IMR-90 (cell line): ENCODE results near the gene GRM4. TPM values are rescaled to one million over a fixed set of nuclear protein-coding genes. Genes with fewer than 3 reads are reported as not detected.

Experiments used
- ATAC-seq: fragments of 200-7000 bp; cut with Tn5 transposase; 2 replicates; pipeline ENCODE4 v1.9.1; 2020; ENCODE audit warnings: low read depth, mild to moderate bottlenecking, moderate library complexity
- BruUV-seq: library from RNA; stranded (reverse); fragments of 400-500 nt; replicated peaks from 2 replicates; lab custom pipeline; 2021; lab: Mats Ljungman, UMichigan
- CTCF ChIA-PET: fragments of 300-600 bp; formaldehyde crosslinking; extraction: SDS; loops from one replicate; lab custom pipeline; 2021; ENCODE audit warnings: antibody characterized with exemption; lab: Yijun Ruan, JAX
- POLR2A ChIA-PET: fragments of 300-600 bp; sonication (Branson Sonifier 250); formaldehyde crosslinking; loops from one replicate; lab custom pipeline; 2022; ENCODE audit warnings: antibody characterized with exemption; ENCODE audit not compliant: unreplicated experiment; lab: Charles Lee
- DNase-seq: peaks from one replicate; pipeline ENCODE4 v3.0.0; 2013
- H2AFZ ChIP-seq: replicated peaks from 2 replicates; pipeline ENCODE3; 2013; ENCODE audit warnings: low read length, mild to moderate bottlenecking; ENCODE audit not compliant: poor library complexity
- H2AK5ac ChIP-seq: 2 replicates; pipeline ENCODE4 v1.6.1; 2013; ENCODE audit warnings: low read depth, low read length, inconsistent platforms
- H2AK9ac ChIP-seq: replicated peaks from 2 replicates; pipeline ENCODE3; 2013; ENCODE audit warnings: mild to moderate bottlenecking, low read depth, low read length, moderate library complexity; ENCODE audit not compliant: poor library complexity
- H2BK120ac ChIP-seq: 2 replicates; pipeline ENCODE4 v1.6.1; 2013; ENCODE audit warnings: low read depth, low read length, inconsistent platforms
- H2BK15ac ChIP-seq: 3 replicates; pipeline ENCODE4 v1.6.1; 2013; ENCODE audit warnings: low read depth, low read length, inconsistent platforms
- H2BK20ac ChIP-seq: 2 replicates; pipeline ENCODE4 v1.6.1; 2013; ENCODE audit warnings: low read depth, mild to moderate bottlenecking, inconsistent platforms, low read length, moderate library complexity
- H2BK5ac ChIP-seq: 2 replicates; pipeline ENCODE4 v1.6.1; 2013; ENCODE audit warnings: mild to moderate bottlenecking, low read depth, low read length, inconsistent platforms; ENCODE audit not compliant: poor library complexity, severe bottlenecking
- H3K14ac ChIP-seq: replicated peaks from 2 replicates; pipeline ENCODE4 v1.6.1; 2013; ENCODE audit warnings: low read depth, low read length, inconsistent platforms
- H3K18ac ChIP-seq: 2 replicates; pipeline ENCODE4 v1.6.1; 2013; ENCODE audit warnings: low read depth, low read length, control low read depth
- H3K23ac ChIP-seq: 2 replicates; pipeline ENCODE4 v1.6.1; 2013; ENCODE audit warnings: low read depth, low read length, inconsistent platforms
- H3K27ac ChIP-seq: 2 replicates; pipeline ENCODE4 v1.5.1; 2013; ENCODE audit warnings: mild to moderate bottlenecking, control low read depth, low read length; ENCODE audit not compliant: insufficient read depth
- H3K27me3 ChIP-seq: 2 replicates; pipeline ENCODE4 v1.6.1; 2013; ENCODE audit warnings: low read length; ENCODE audit not compliant: control insufficient read depth, insufficient read depth
- H3K36me3 ChIP-seq: 2 replicates; pipeline ENCODE4 v1.6.1; 2013; ENCODE audit warnings: low read length, mixed read lengths; ENCODE audit not compliant: control insufficient read depth, insufficient read depth
- H3K4ac ChIP-seq: 2 replicates; pipeline ENCODE4 v1.6.1; 2013; ENCODE audit warnings: low read depth, low read length, inconsistent platforms
- H3K4me1 ChIP-seq: 2 replicates; pipeline ENCODE4 v1.6.1; 2013; ENCODE audit warnings: low read length, mixed read lengths; ENCODE audit not compliant: control insufficient read depth, insufficient read depth
- H3K4me2 ChIP-seq: 2 replicates; pipeline ENCODE4 v1.6.1; 2013; ENCODE audit warnings: low read depth, mild to moderate bottlenecking, control low read depth, low read length, moderate library complexity
- H3K4me3 ChIP-seq: 2 replicates; pipeline ENCODE4 v1.5.1; 2013; ENCODE audit warnings: low read depth, mild to moderate bottlenecking, control low read depth, low read length, moderate library complexity; ENCODE audit not compliant: insufficient read depth
- H3K56ac ChIP-seq: 2 replicates; pipeline ENCODE4 v1.6.1; 2013; ENCODE audit warnings: low read length, inconsistent platforms; ENCODE audit not compliant: insufficient read depth; ENCODE audit errors: extremely low read depth
- H3K79me1 ChIP-seq, 2 experiments: 2 replicates each; pipeline ENCODE4 v1.6.1; 2013; ENCODE audit warnings: low read length in 2 of 2, inconsistent platforms in 1 of 2, low read depth in 1 of 2
- H3K9ac ChIP-seq: 2 replicates; pipeline ENCODE4 v1.6.1; 2013; ENCODE audit warnings: low read depth, low read length, control low read depth
- H3K9me1 ChIP-seq: 2 replicates; pipeline ENCODE4 v1.6.1; 2013; ENCODE audit warnings: low read length, inconsistent platforms; ENCODE audit not compliant: insufficient read depth
- H3K9me3 ChIP-seq: 2 replicates; pipeline ENCODE4 v1.6.1; 2013; ENCODE audit warnings: low read length; ENCODE audit not compliant: control insufficient read depth, insufficient read depth
- H4K20me1 ChIP-seq: 2 replicates; pipeline ENCODE4 v1.6.1; 2013; ENCODE audit warnings: low read length, inconsistent platforms; ENCODE audit not compliant: insufficient read depth
- H4K5ac ChIP-seq: 2 replicates; pipeline ENCODE4 v1.6.1; 2013; ENCODE audit warnings: mild to moderate bottlenecking, low read depth, low read length, control low read depth
- H4K8ac ChIP-seq, 2 experiments: 2 replicates each; pipeline ENCODE4 v1.6.1; 2013; ENCODE audit warnings: low read depth in 2 of 2, low read length in 2 of 2, control low read depth in 1 of 2, inconsistent platforms in 1 of 2
- H4K91ac ChIP-seq: 2 replicates; pipeline ENCODE4 v1.6.1; 2013; ENCODE audit warnings: low read depth, low read length, inconsistent platforms; ENCODE audit not compliant: insufficient read depth
- BHLHE40 ChIP-seq: fragments of 150-350 bp; IDR thresholded peaks from 2 replicates; pipeline ENCODE4 v1.6.1; 2016; ENCODE audit warnings: mild to moderate bottlenecking, low read depth, low read length
- CEBPB ChIP-seq: IDR thresholded peaks from 2 replicates; pipeline ENCODE4 v1.6.1; 2012; ENCODE audit warnings: low read depth, low read length, improper control_type of control experiment
- CHD1 ChIP-seq: IDR thresholded peaks from 2 replicates; pipeline ENCODE4 v1.6.1; 2012; ENCODE audit warnings: low read depth, low read length, improper control_type of control experiment
- CTCF ChIP-seq: conservative IDR thresholded peaks from 2 replicates; pipeline ENCODE4 v1.5.1; 2012; ENCODE audit warnings: mild to moderate bottlenecking, low read depth, low read length, improper control_type of control experiment
- ELK1 ChIP-seq: fragments of 150-350 bp; IDR thresholded peaks from 2 replicates; pipeline ENCODE4 v1.6.1; 2016; ENCODE audit warnings: low read depth, mild to moderate bottlenecking, low read length, moderate library complexity, borderline replicate concordance
- FOS ChIP-seq: fragments of 150-350 bp; IDR thresholded peaks from 2 replicates; pipeline ENCODE4 v1.6.1; 2016; ENCODE audit warnings: low read depth, low read length
- MAFK ChIP-seq: IDR thresholded peaks from 2 replicates; pipeline ENCODE4 v1.6.1; 2012; ENCODE audit warnings: low read depth, low read length, improper control_type of control experiment
- MAZ ChIP-seq: IDR thresholded peaks from 2 replicates; pipeline ENCODE4 v1.6.1; 2012; ENCODE audit warnings: low read depth, mild to moderate bottlenecking, low read length, improper control_type of control experiment, moderate library complexity, borderline replicate concordance
- MXI1 ChIP-seq: IDR thresholded peaks from 2 replicates; pipeline ENCODE4 v1.6.1; 2012; ENCODE audit warnings: low read depth, mild to moderate bottlenecking, low read length, moderate library complexity, borderline replicate concordance
- NFE2L2 ChIP-seq: fragments of 150-350 bp; IDR thresholded peaks from 2 replicates; pipeline ENCODE4 v1.6.1; 2016; ENCODE audit warnings: low read depth, mild to moderate bottlenecking, low read length
- POLR2A ChIP-seq: IDR thresholded peaks from 2 replicates; pipeline ENCODE4 v1.6.1; 2012; ENCODE audit warnings: mild to moderate bottlenecking, low read depth, low read length
- RAD21 ChIP-seq: IDR thresholded peaks from 2 replicates; pipeline ENCODE4 v1.6.1; 2012; ENCODE audit warnings: low read length, improper control_type of control experiment
- RCOR1 ChIP-seq: IDR thresholded peaks from 2 replicates; pipeline ENCODE4 v1.6.1; 2012; ENCODE audit warnings: mild to moderate bottlenecking, low read length, improper control_type of control experiment; ENCODE audit not compliant: insufficient replicate concordance
- RFX5 ChIP-seq: IDR thresholded peaks from 2 replicates; pipeline ENCODE4 v1.8.0; 2012; ENCODE audit warnings: low read depth, mild to moderate bottlenecking, low read length, moderate library complexity
- SMC3 ChIP-seq: fragments of 150-350 bp; IDR thresholded peaks from 2 replicates; pipeline ENCODE4 v1.6.1; 2016; ENCODE audit warnings: low read depth, mild to moderate bottlenecking, antibody characterized with exemption, low read length, moderate library complexity
- USF2 ChIP-seq: fragments of 150-350 bp; IDR thresholded peaks from 2 replicates; pipeline ENCODE4 v1.6.1; 2017; ENCODE audit warnings: mild to moderate bottlenecking, antibody characterized with exemption, low read length, low read depth
- WGBS, 2 experiments: methylation state at CpG; one replicate each; pipeline versions ENCODE4 v1.1.5 to v1.1.7; 2013; ENCODE audit warnings: missing lambda C conversion rate in 2 of 2; ENCODE audit not compliant: insufficient read length in 1 of 2; ENCODE audit errors: extremely low coverage in 2 of 2; 5-methylcytosine and 5-hydroxymethylcytosine counted together
- dilution Hi-C: fragments of 300-500 bp; cut with HindIII; formaldehyde crosslinking; loops from one replicate; pipeline ENCODE4 v1.14.3; 2018; ENCODE audit warnings: low sequenced_read_pairs; ENCODE audit not compliant: unreplicated experiment
- in situ Hi-C: fragments of 300-500 bp; cut with MboI; formaldehyde crosslinking; loops from 3 replicates; pipeline ENCODE4 v1.14.3; 2019; ENCODE audit warnings: low sequenced_read_pairs, inconsistent platforms, mixed read lengths
- intact Hi-C: fragments of 100-400 bp; cut with micrococcal nuclease; formaldehyde crosslinking; loops from 2 replicates; pipeline ENCODE4 v1.10.0; 2022
- polyA plus RNA-seq, 3 experiments: library from polyadenylated mRNA; depleted of rRNA; stranded (reverse); fragments of >200 nt; gene quantifications; 2 replicates each; pipeline ENCODE4 v1.2.3, GENCODE V29; 2012; ENCODE audit warnings: low replicate concordance in 1 of 3
- total RNA-seq: library from RNA; depleted of rRNA; stranded (reverse); fragments of >200 nt; gene quantifications from 2 replicates; pipeline ENCODE4 v1.2.3, GENCODE V29; 2012

Gene GRM4
- total and polyA plus RNA-seq, 2 of the 4 experiments (the other 2 are of a cell fraction): 0.02 TPM; not detected in 1

- Histone ChIP-seq H3K79me1 (no peaks in the 10 kb centered on the region), H3K14ac (no peak overlapping the region), H4K20me1 (no peaks in the 10 kb centered on the region; the same call in 1 of the 2 replicates), H3K4ac (no peak overlapping the region), H3K4me3 (no peak overlapping the region), H2BK5ac (no peak overlapping the region), H2AFZ (no peak overlapping the region), H3K27ac (no peak overlapping the region), H3K4me2 (no peak overlapping the region), H3K9ac (no peak overlapping the region), H3K23ac (no peak overlapping the region), H3K4me1 (no peaks in the 10 kb centered on the region), H2AK5ac (no peak overlapping the region), H3K36me3 (no peaks in the 10 kb centered on the region), H2AK9ac (no peak overlapping the region), H3K27me3 (peaks cover 57% of the 10 kb centered on the region), H3K9me3 (no peaks in the 10 kb centered on the region), H3K18ac (no peak overlapping the region), H3K9me1 (no peaks in the 10 kb centered on the region), H2BK20ac (no peak overlapping the region), H4K8ac (no peak overlapping the region), H2BK120ac (no peak overlapping the region), H3K56ac (no peak overlapping the region), H4K91ac (no peak overlapping the region), H4K5ac (no peak overlapping the region), H2BK15ac (no peak overlapping the region)
- DNase-seq (no peak), ATAC-seq (no peak)
- no TSS peak for BruUV-seq
- TF ChIP-seq BHLHE40 (no peak), CTCF (no peak), ELK1 (no peak), RFX5 (no peak), USF2 (no peak), NFE2L2 (no peak), CHD1 (no peak), CEBPB (no peak), RAD21 (no peak), RCOR1 (no peak), POLR2A (no peak), SMC3 (no peak), FOS (no peak), MAZ (no peak), MAFK (no peak), MXI1 (no peak)
- in situ Hi-C loops: no loop called here
- dilution Hi-C loops: no loop called here
- POLR2A ChIA-PET: no interaction called here
- CTCF ChIA-PET: interaction anchor here (0.6 kb wide), 1 partner anchor 11 kb away, joined by 3 read pairs; no protein-coding TSS in a partner anchor
- no CpG with 5 or more reads among the region's 7 CpGs for WGBS, 2 experiments
- intact Hi-C loops: no loop called here
Observed at GRCh38 chr6:33981421-33981820, 164.5 kb downstream of the GRM4 start.
